VCaP (cell line): Measurements from ENCODE around the gene DAZAP1.

ENCODE experiments used
- H3K27ac ChIP-seq: fragments of 450-650 bp; 2 replicates; pipeline ENCODE4 v1.5.1; 2017
- TF ChIP-seq, protein P1 (sequence below): fragments of 450-650 bp; conservative IDR thresholded peaks from 2 replicates; pipeline ENCODE4 v1.5.1; 2017; ENCODE audit warnings: mild to moderate bottlenecking, moderate library complexity

Gene DAZAP1

DNA sequence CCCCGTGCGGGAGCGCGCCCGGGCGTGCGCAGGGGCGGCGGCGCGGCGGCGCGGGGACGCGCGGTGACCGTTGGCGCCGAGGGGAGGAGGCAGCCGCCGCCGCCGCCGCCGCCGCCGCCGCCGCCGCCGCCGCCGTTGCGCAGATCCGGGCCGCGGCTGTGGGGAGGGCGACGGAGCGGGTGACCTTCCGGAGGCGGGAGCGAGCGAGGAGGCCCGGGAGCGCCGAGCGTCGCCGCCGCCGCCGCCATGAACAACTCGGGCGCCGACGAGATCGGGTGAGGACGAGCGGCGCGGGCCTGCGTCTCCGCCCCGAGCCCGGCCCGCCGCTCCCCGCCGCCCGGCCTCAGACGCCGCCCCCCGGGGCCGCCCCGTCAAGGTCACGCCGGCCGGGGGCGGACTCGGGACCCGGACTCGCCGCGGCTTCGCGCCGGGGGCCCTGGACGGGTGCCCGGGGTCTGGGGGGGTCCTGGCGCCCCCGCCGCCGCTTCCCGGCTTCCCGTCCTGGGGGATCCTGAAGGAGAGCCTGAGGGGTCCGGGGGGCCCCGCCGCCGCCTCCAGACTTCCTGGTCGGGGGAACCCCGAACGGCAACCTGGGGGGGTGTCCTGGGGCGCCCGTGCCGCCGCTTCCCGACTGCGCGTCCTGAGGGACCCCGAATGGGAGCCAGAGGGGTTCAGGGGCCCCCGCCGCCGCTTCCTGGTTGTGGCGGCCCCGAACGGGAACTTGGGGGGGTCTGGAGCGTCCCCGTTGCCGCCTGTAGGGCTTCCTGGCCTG lies at the start of gene DAZAP1:
Gene DAZAP1, plus strand, starts transcription at position 59 of the 772 bp plus-strand sequence. Its CDS starts 188 bp downstream, at position 247.
- H3K27ac ChIP-seq, result peak within 1 kb of the TSS; percentile 99
- TF ChIP-seq, protein P1, sequence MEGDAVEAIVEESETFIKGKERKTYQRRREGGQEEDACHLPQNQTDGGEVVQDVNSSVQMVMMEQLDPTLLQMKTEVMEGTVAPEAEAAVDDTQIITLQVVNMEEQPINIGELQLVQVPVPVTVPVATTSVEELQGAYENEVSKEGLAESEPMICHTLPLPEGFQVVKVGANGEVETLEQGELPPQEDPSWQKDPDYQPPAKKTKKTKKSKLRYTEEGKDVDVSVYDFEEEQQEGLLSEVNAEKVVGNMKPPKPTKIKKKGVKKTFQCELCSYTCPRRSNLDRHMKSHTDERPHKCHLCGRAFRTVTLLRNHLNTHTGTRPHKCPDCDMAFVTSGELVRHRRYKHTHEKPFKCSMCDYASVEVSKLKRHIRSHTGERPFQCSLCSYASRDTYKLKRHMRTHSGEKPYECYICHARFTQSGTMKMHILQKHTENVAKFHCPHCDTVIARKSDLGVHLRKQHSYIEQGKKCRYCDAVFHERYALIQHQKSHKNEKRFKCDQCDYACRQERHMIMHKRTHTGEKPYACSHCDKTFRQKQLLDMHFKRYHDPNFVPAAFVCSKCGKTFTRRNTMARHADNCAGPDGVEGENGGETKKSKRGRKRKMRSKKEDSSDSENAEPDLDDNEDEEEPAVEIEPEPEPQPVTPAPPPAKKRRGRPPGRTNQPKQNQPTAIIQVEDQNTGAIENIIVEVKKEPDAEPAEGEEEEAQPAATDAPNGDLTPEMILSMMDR, result no peak

DNA sequence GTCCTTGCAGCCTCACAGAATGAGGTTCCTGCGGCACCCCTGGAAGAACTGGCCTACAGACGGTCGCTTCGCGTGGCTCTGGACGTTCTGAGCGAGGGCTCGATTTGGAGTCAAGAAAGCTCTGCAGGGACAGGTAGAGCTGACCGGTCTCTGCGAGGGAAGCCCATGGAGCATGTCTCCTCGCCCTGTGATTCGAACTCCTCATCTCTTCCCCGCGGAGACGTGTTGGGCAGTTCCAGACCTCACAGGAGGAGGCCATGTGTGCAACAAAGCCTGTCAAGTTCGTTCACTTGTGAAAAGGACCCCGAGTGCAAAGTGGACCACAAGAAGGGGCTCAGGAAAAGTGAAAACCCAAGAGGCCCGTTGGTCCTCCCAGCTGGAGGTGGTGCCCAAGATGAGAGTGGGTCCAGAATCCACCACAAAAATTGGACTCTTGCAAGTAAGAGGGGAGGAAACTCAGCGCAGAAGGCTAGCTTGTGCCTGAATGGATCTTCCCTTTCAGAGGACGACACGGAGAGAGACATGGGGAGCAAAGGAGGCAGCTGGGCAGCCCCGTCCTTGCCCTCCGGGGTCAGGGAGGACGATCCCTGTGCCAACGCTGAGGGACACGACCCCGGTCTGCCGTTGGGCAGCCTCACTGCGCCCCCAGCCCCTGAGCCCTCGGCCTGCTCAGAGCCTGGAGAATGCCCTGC lies 47.1 kb upstream of the DAZAP1 start:
- no peak overlapping the region for H3K27ac ChIP-seq
- TF ChIP-seq, protein P1, result no peak

DNA sequence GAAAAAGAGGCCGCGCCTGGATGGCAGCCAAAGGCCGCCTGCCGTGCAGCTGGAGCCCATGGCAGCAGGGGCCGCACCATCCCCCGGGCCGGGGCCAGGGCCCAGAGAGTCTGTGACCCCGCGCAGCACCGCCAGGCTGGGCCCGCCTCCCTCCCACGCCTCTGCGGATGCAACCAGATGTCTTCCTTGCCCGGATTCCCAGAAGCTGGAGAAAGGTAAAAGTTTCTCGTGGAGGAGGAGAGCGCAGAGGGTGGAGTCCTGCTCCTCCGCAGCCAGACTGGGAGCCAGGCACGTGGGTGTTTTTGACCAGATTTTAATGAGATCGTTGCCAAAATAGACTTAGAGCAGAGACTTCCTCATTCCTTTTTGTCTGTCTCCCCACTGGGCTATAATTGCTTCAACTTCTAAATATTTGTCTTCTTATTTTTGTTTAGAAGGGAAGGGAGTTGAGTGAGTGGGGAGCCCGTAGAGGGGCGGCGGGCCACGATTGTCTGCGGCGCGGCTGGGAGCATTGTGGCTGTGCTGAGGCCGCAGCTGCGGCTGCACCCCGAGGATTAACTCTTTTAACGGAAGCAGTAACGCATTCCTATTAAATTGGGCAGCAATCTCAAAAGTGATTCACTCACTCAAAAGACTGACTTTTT lies 46.4 kb upstream of the DAZAP1 start:
- TF ChIP-seq, protein P1, result no peak
- no peak overlapping the region for H3K27ac ChIP-seq

DNA sequence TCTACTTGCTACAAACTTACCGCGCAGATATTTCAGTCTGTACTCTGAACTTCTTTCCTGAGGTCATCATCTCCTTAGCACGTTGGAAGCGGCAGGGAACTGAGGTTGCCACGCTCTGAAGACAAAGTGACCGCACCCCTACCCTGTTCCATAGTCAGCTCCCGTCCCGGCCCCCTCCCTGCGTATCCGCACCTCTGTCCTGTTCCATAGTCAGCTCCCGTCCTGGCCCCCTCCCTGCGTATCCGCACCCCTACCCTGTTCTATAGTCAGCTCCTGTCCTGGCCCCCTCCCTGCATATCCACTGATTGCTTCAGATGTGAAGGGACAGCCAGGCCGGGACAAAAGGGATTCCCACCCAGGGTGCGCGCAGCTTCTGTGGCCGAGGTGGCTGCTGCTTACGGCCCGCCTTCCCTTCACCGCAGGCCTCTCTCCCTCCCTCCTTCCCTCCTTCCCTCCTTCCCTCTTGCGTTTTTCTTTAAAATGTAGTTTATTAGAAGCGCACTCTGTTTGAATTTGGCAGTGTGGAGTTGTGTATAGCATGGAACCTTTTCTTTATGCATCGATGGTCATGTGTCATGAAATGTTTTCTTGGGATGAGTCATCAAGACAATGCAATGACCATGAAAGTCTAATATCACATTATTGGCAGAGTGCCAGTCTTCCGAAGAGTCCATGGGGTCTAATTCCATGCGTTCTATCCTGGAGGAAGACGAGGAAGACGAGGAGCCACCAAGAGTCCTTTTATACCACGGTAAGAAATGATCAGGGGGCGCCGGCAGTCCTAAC lies 45.6 kb upstream of the DAZAP1 start:
- H3K27ac ChIP-seq, result no peak overlapping the region
- TF ChIP-seq, protein P1, result no peak

DNA sequence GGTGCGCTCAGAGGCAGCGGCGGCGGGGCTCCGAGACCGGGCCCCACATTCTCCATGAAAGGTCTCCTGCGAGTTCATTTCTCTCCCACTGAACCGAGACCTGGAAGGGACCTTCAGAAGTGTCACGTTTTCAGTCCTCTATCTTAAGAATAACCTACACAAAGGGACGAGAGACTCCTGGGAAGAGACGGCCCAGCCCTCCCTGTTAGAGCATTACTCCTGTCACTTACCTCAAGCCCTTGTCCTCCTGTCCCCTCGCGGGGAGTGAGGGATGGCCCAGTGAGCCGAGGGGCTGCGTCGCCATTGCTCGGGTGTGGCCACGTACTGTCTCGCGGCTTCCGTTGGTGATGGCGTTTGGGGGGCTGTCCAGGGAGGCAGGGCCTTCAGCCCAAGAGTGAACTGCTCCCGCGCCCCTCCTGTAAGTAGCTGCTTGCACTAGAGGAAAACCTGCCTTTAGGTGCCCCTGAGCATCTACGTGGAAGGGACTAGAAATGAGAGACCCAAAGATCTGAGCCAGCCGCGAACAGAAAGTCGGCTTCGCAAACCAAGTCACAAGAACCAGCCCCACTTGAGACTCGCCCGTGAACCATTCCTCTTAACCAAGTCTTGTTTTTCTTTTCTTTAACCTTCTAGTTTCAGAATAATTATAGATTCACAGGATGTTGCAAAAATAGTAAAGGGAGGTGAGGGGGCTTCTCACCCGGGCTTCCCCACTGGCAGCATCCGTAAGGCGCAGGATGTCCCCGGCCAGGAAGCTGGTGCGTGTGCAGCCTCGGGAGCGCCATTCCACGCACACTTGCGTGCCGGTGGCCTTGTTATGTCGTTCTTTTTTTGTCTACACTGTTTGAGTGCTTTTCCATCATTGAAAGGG lies 44.8 kb upstream of the DAZAP1 start:
- TF ChIP-seq, protein P1, result no peak
- H3K27ac ChIP-seq, result no peak overlapping the region

DNA sequence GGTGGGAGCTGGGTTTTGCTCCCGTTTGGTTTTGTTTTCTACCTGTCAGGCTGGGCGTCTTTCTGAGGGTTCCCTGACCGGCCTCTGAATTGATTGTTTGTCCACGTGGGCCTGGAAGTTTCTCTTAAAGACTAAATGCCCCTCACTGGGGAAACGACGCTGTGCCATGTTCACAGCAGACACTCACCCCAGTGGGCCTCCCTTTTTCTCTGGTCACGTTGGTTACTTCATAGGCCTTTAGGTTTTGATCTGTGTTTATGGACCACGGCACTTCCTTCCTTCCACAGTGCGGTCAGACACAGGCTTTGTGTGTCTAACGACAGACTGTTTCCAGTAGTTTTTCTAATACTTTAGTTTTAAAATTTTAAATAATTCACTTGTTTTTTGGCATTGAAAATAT lies 43.8 kb upstream of the DAZAP1 start:
- TF ChIP-seq, protein P1, result no peak
- no peak overlapping the region for H3K27ac ChIP-seq
